ENCODE data around the gene UGT1A8. TPM values are rescaled to one million over a fixed set of nuclear protein-coding genes. Genes with fewer than 3 reads are reported as not detected.
"Not testable (repeated sequence)": the region's sequence is repeated elsewhere in the genome, so short reads cannot be mapped to it uniquely, and the experiment has no call there.

Gene UGT1A8
- polyA plus RNA-seq, 1 donor: not detected

GRCh38 chr2:233686928-233687327, 69.5 kb downstream of the UGT1A8 start:
- DNase-seq (ENCODE audit: low read depth): no peak

GRCh38 chr2:233688341-233688740, 70.9 kb downstream of the UGT1A8 start:
- DNase-seq (ENCODE audit: low read depth): no peak

- DNase-seq (ENCODE audit: low read depth): no peak
Observed at GRCh38 chr2:233689031-233689430, 71.6 kb downstream of the UGT1A8 start.

GRCh38 chr2:233689501-233689900, 72.1 kb downstream of the UGT1A8 start:
- DNase-seq (ENCODE audit: low read depth): no peak

- DNase-seq (ENCODE audit: low read depth): no peak
Observed at GRCh38 chr2:233690444-233690843, 73.0 kb downstream of the UGT1A8 start.

GRCh38 chr2:233691443-233692433, 74.3 kb downstream of the UGT1A8 start:
- DNase-seq (ENCODE audit: low read depth): no peak

GRCh38 chr2:233692648-233693047, 75.2 kb downstream of the UGT1A8 start, which contains the start of gene UGT1A6:
UGT1A6 (plus strand) TSS chr2:233692890; CDS start chr2:233693005, 115 bp downstream.
- DNase-seq (ENCODE audit: low read depth): no peak

GRCh38 chr2:233693963-233694362, 76.5 kb downstream of the UGT1A8 start:
- DNase-seq (ENCODE audit: low read depth): no peak

GRCh38 chr2:233698740-233699139, 81.3 kb downstream of the UGT1A8 start:
- DNase-seq (ENCODE audit: low read depth): no peak

- DNase-seq (ENCODE audit: low read depth): no peak
Observed at GRCh38 chr2:233699424-233700027, 82.1 kb downstream of the UGT1A8 start.

- no peak for DNase-seq (ENCODE audit: low read depth)
Observed at GRCh38 chr2:233700028-233700635, 82.7 kb downstream of the UGT1A8 start.

GRCh38 chr2:233700842-233701241, 83.4 kb downstream of the UGT1A8 start:
- DNase-seq (ENCODE audit: low read depth): not testable (repeated sequence)

- no peak for DNase-seq (ENCODE audit: low read depth)
Observed at GRCh38 chr2:233702238-233702637, 84.8 kb downstream of the UGT1A8 start.

GRCh38 chr2:233705911-233706506, 88.6 kb downstream of the UGT1A8 start:
- DNase-seq (ENCODE audit: low read depth): no peak

- DNase-seq (ENCODE audit: low read depth): no peak
Observed at GRCh38 chr2:233706720-233707119, 89.3 kb downstream of the UGT1A8 start.

- no peak for DNase-seq (ENCODE audit: low read depth)
Observed at GRCh38 chr2:233707940-233708644, 90.7 kb downstream of the UGT1A8 start.

- no peak for DNase-seq (ENCODE audit: low read depth)
Observed at GRCh38 chr2:233708942-233709341, 91.5 kb downstream of the UGT1A8 start.

GRCh38 chr2:233711312-233712008, 94.0 kb downstream of the UGT1A8 start:
- DNase-seq (ENCODE audit: low read depth): no peak

GRCh38 chr2:233712611-233713261, 95.3 kb downstream of the UGT1A8 start, which contains the start of gene UGT1A5:
UGT1A5 (plus strand) TSS chr2:233712907; CDS start chr2:233712992, 85 bp downstream.
- no peak for DNase-seq (ENCODE audit: low read depth)

- no peak for DNase-seq (ENCODE audit: low read depth)
Observed at GRCh38 chr2:233713262-233713615, 95.8 kb downstream of the UGT1A8 start.
